ENCODE data around the gene DNAAF2. TPM values are rescaled to one million over a fixed set of nuclear protein-coding genes. Genes with fewer than 3 reads are reported as not detected.
"Not testable (repeated sequence)": the region's sequence is repeated elsewhere in the genome, so short reads cannot be mapped to it uniquely, and the experiment has no call there.

DNAAF2 gene
- total and polyA plus RNA-seq, 12 donors = 2.9 to 6.9 (median 4.6) TPM

GRCh38 chr14:49620182-49621113 lies 14.6 kb downstream of the DNAAF2 start, which contains the start of the genes MGAT2 and RPL36AL:
TSS of gene MGAT2 (plus strand) at chr14:49620799. CDS start at chr14:49621269, 470 bp downstream.
TSS of gene RPL36AL (minus strand) at chr14:49620626. CDS start at chr14:49619104, 1,522 bp downstream.
- H3K27ac ChIP-seq = peak within 1 kb of the TSS; percentile 72 to 98 (median 94)
- H3K36me3 ChIP-seq = peaks cover 0 to 51% (median 11%) of the 10 kb centered on the region in 9 donors
- peak within 1 kb of the TSS; percentile 63 to 97 (median 90) for H3K4me3 ChIP-seq
- ATAC-seq (peak; percentile 99 to 100 (median 100)), DNase-seq (peak; percentile 99)
- H3K9me3 ChIP-seq = no peaks in the 10 kb centered on the region
- no peaks in the 10 kb centered on the region for H3K27me3 ChIP-seq
- 0 to 1% methylated on average over 84 to 85 of the region's 85 CpGs for WGBS, 2 donors
- peaks cover 0 to 64% (median 41%) of the 10 kb centered on the region in 9 donors for H3K4me1 ChIP-seq
- TF ChIP-seq CTCF (IDR thresholded peaks at IDR 0.05) = peak in 5 of 9 donors; percentile 15 to 52 (median 46)
- intact Hi-C loops (cut with DNase I) = loop anchor here in 1 of 10 donors (5.0 kb wide), 1 partner anchor 147 kb away; the partner anchor contains the start of gene KLHDC2

- ATAC-seq = no peak
- intact Hi-C loops (cut with DNase I) = loop anchor here in 1 of 10 donors (5.0 kb wide), 1 partner anchor 148 kb away; the partner anchor contains the start of gene KLHDC2
- Histone ChIP-seq H3K9me3 (no peaks in the 10 kb centered on the region), H3K4me1 (peaks cover 0 to 62% (median 41%) of the 10 kb centered on the region in 9 donors), H3K4me3 (peak overlapping the region; percentile 63 to 97 (median 90)), H3K36me3 (peaks cover 0 to 43% (median 11%) of the 10 kb centered on the region in 9 donors), H3K27me3 (no peaks in the 10 kb centered on the region), H3K27ac (peak overlapping the region in 9 of 10 donors; percentile 92 to 98 (median 95))
- no peak for TF ChIP-seq CTCF (IDR thresholded peaks at IDR 0.05)
- no peak for DNase-seq
- WGBS, 2 donors = 1% methylated on average over 11 of the region's 11 CpGs
Measured at GRCh38 chr14:49619730-49620129, 15.3 kb downstream of the DNAAF2 start.

- ATAC-seq; H3K9me3 ChIP-seq; intact Hi-C loops (cut with DNase I); DNase-seq; H3K27me3 ChIP-seq: not testable (repeated sequence)
- peaks cover 0 to 58% (median 41%) of the 10 kb centered on the region in 9 donors for H3K4me1 ChIP-seq
- H3K4me3 ChIP-seq = peak overlapping the region in 9 of 10 donors; percentile 63 to 97 (median 91)
- WGBS, 2 donors = 68 to 76% methylated on average over 19 of the region's 19 CpGs
- H3K36me3 ChIP-seq = peaks cover 0 to 42% (median 11%) of the 10 kb centered on the region in 9 donors
- peak overlapping the region in 5 of 10 donors; percentile 92 to 98 (median 95) for H3K27ac ChIP-seq
Measured at GRCh38 chr14:49619273-49619672, 15.8 kb downstream of the DNAAF2 start.

- TF ChIP-seq CTCF (IDR thresholded peaks at IDR 0.05) = no peak
- H3K4me1 ChIP-seq = peaks cover 0 to 45% (median 31%) of the 10 kb centered on the region in 9 donors
- DNase-seq = no peak
- WGBS, 2 donors = 88 to 92% methylated on average over 6 of the region's 6 CpGs
- ATAC-seq = no peak
- H3K4me3 ChIP-seq = no peak overlapping the region
- H3K9me3 ChIP-seq = no peaks in the 10 kb centered on the region
- intact Hi-C loops (cut with DNase I) = no loop called here
- H3K27me3 ChIP-seq = no peaks in the 10 kb centered on the region
- no peak overlapping the region for H3K27ac ChIP-seq
- peaks cover 0 to 36% (median 11%) of the 10 kb centered on the region in 9 donors for H3K36me3 ChIP-seq
Measured at GRCh38 chr14:49617852-49618519, 17.1 kb downstream of the DNAAF2 start.
